Activated CD8-positive, alpha-beta T cell treated with anti-CD3 and anti-CD28 coated beads for 36 hours (primary cell): ENCODE data around the gene DDX5. TPM values are rescaled to one million over a fixed set of nuclear protein-coding genes. Genes with fewer than 3 reads are reported as not detected.

Source experiments
- ATAC-seq: fragments of 200-7000 bp; cut with Tn5 transposase; one replicate; pipeline ENCODE4 v1.10.0; 2021; ENCODE audit warnings: mild to moderate bottlenecking, moderate library complexity
- CTCF ChIA-PET: fragments of 350-600 bp; sonication (Branson Sonifier 250); formaldehyde crosslinking; loops from one replicate; lab custom pipeline; 2021; ENCODE audit warnings: antibody characterized with exemption; lab: Charles Lee
- POLR2A ChIA-PET: fragments of 350-600 bp; sonication (Branson Sonifier 250); formaldehyde crosslinking; loops from one replicate; lab custom pipeline; 2021; ENCODE audit warnings: antibody characterized with exemption; lab: Charles Lee
- DNase-seq: peaks from one replicate; pipeline ENCODE4 v3.0.0-alpha.2; 2020
- H3K27ac Mint-ChIP-seq: one replicate; pipeline ENCODE4 v1.8.0; 2021; ENCODE audit warnings: mild to moderate bottlenecking, mixed read lengths
- H3K27me3 Mint-ChIP-seq: one replicate; pipeline ENCODE4 v1.8.0; 2021; ENCODE audit warnings: mixed read lengths
- H3K36me3 Mint-ChIP-seq: one replicate; pipeline ENCODE4 v1.8.0; 2021; ENCODE audit warnings: low read depth, mixed read lengths
- H3K4me1 Mint-ChIP-seq: one replicate; pipeline ENCODE4 v1.8.0; 2021; ENCODE audit warnings: low read depth, mixed read lengths
- H3K4me3 Mint-ChIP-seq: one replicate; pipeline ENCODE4 v1.8.0; 2021; ENCODE audit warnings: mild to moderate bottlenecking, moderate library complexity, mixed read lengths
- H3K9me3 Mint-ChIP-seq: one replicate; pipeline ENCODE4 v1.8.0; 2021; ENCODE audit warnings: mixed read lengths
- CTCF ChIP-seq: fragments of 200-600 bp; IDR thresholded peaks from one replicate; pipeline ENCODE4 v1.8.0; 2022; ENCODE audit warnings: antibody characterized with exemption, mild to moderate bottlenecking
- intact Hi-C: fragments of 100-400 bp; cut with micrococcal nuclease; formaldehyde crosslinking; loops from one replicate; pipeline ENCODE4 v1.10.0; 2022
- total RNA-seq, 2 experiments: library from RNA; stranded (reverse); gene quantifications; one replicate each; pipeline ENCODE4 v1.2.3, GENCODE V29; 2021

DDX5 gene
- total RNA-seq, 2 experiments from 2014 or later = 632 to 668 TPM

GRCh38 chr17:64532409-64532808 lies 26.3 kb upstream of the DDX5 start:
- ATAC-seq (no peak), DNase-seq (no peak)
- intact Hi-C loops = no loop called here
- POLR2A ChIA-PET = interaction anchor here (1.1 to 1.4 kb wide), 4 partner anchors 9 to 66 kb away, joined by 3 to 4 read pairs (median 3); no protein-coding TSS in a partner anchor
- Mint-ChIP-seq H3K9me3 (no peaks in the 10 kb centered on the region), H3K27me3 (no peaks in the 10 kb centered on the region), H3K4me3 (no peak overlapping the region), H3K27ac (peak overlapping the region; percentile 63), H3K4me1 (peaks cover 12% of the 10 kb centered on the region), H3K36me3 (peaks cover 46% of the 10 kb centered on the region)
- CTCF ChIA-PET = interaction anchor here (2.8 to 3.2 kb wide), 2 partner anchors 13 to 117 kb away, joined by 11 to 19 read pairs; no protein-coding TSS in a partner anchor
- TF ChIP-seq CTCF = no peak

GRCh38 chr17:64531955-64532371 lies 25.9 kb upstream of the DDX5 start:
- Mint-ChIP-seq H3K4me3 (no peak overlapping the region), H3K4me1 (peaks cover 12% of the 10 kb centered on the region), H3K36me3 (peaks cover 44% of the 10 kb centered on the region), H3K27ac (peak overlapping the region; percentile 30), H3K27me3 (no peaks in the 10 kb centered on the region), H3K9me3 (no peaks in the 10 kb centered on the region)
- TF ChIP-seq CTCF = no peak
- intact Hi-C loops = no loop called here
- DNase-seq (no peak), ATAC-seq (no peak)
- ChIA-PET POLR2A (interaction anchor here (1.1 to 1.4 kb wide), 3 partner anchors 17 to 51 kb away, joined by 3 to 4 read pairs (median 4); no protein-coding TSS in a partner anchor), CTCF (interaction anchor here (2.8 to 3.2 kb wide), 2 partner anchors 13 to 118 kb away, joined by 11 to 19 read pairs; no protein-coding TSS in a partner anchor)

GRCh38 chr17:64529221-64529620 lies 23.1 kb upstream of the DDX5 start:
- H3K4me1 Mint-ChIP-seq = peaks cover 8% of the 10 kb centered on the region
- ChIA-PET POLR2A (no interaction called here), CTCF (interaction anchor here (1.8 kb wide), 1 partner anchor 8 kb away, joined by 5 read pairs; no protein-coding TSS in a partner anchor)
- peaks cover 45% of the 10 kb centered on the region for H3K36me3 Mint-ChIP-seq
- no peak for TF ChIP-seq CTCF
- ATAC-seq = no peak
- DNase-seq = no peak
- intact Hi-C loops = no loop called here
- no peaks in the 10 kb centered on the region for H3K9me3 Mint-ChIP-seq
- H3K27me3 Mint-ChIP-seq = no peaks in the 10 kb centered on the region
- no peak overlapping the region for H3K27ac Mint-ChIP-seq
- no peak overlapping the region for H3K4me3 Mint-ChIP-seq

GRCh38 chr17:64527914-64528313 lies 21.8 kb upstream of the DDX5 start:
- no peak for ATAC-seq
- DNase-seq = no peak
- Mint-ChIP-seq H3K4me3 (no peak overlapping the region), H3K36me3 (peaks cover 39% of the 10 kb centered on the region), H3K27ac (peak overlapping the region; percentile 7), H3K9me3 (no peaks in the 10 kb centered on the region), H3K27me3 (no peaks in the 10 kb centered on the region), H3K4me1 (no peaks in the 10 kb centered on the region)
- ChIA-PET CTCF (interaction anchor here (0.9 to 1.8 kb wide), 3 partner anchors 10 to 121 kb away, joined by 3 to 5 read pairs (median 3); no protein-coding TSS in a partner anchor), POLR2A (interaction anchor here (1.0 kb wide), 1 partner anchor 21 kb away, joined by 3 read pairs; the partner anchor contains the start of genes CEP95 and DDX5)
- TF ChIP-seq CTCF = no peak
- intact Hi-C loops = no loop called here

GRCh38 chr17:64520359-64520758 lies 14.3 kb upstream of the DDX5 start:
- Mint-ChIP-seq H3K36me3 (peaks cover 29% of the 10 kb centered on the region), H3K4me1 (peaks cover 9% of the 10 kb centered on the region), H3K27me3 (no peaks in the 10 kb centered on the region), H3K27ac (no peak overlapping the region), H3K9me3 (no peaks in the 10 kb centered on the region), H3K4me3 (no peak overlapping the region)
- DNase-seq = no peak
- ChIA-PET POLR2A (interaction anchor here (0.6 to 1.4 kb wide), 2 partner anchors 13 to 18 kb away, joined by 3 to 8 read pairs; partner anchors contain the start of gene CEP95), CTCF (interaction anchor here (0.8 to 1.4 kb wide), 2 partner anchors 27 to 100 kb away, joined by 3 to 4 read pairs; no protein-coding TSS in a partner anchor)
- intact Hi-C loops = no loop called here
- ATAC-seq = no peak
- no peak for TF ChIP-seq CTCF
